Amniotic stem cell (primary cell): ENCODE measurements around the gene PRDX2.

Experiments used
- DNase-seq: peaks from one replicate; lab custom pipeline; 2025; lab: John Stamatoyannopoulos, UW

Gene PRDX2

GRCh38 chr19:12752056-12752781 is 49.4 kb downstream of the PRDX2 start:
- no peak for DNase-seq

- DNase-seq, result no peak
Observed at GRCh38 chr19:12751635-12752034, 50.0 kb downstream of the PRDX2 start, which contains the start of gene BEST2. BEST2 (plus strand) TSS chr19:12751791; CDS start chr19:12752593, 802 bp downstream.

DNA sequence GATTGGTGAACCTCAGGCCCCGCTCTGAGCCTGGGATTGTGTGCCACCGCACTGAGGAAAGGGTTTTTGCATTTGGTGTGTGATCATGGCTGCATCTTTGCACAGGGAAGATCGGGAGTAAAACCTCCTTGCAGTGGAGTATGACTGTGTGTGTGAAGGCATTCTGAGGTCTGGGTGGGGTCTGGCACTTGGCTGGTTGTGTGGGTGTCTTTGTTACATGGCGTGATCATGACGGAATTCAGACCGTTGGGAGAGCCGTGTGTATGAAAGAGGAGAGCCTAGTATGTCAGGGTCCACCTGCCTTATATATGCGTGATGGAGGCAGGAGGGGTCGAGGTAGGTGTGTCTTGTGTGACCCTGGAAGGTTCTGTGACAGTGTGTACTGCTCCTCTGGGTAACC is 50.7 kb downstream of the PRDX2 start:
- no peak for DNase-seq

DNA sequence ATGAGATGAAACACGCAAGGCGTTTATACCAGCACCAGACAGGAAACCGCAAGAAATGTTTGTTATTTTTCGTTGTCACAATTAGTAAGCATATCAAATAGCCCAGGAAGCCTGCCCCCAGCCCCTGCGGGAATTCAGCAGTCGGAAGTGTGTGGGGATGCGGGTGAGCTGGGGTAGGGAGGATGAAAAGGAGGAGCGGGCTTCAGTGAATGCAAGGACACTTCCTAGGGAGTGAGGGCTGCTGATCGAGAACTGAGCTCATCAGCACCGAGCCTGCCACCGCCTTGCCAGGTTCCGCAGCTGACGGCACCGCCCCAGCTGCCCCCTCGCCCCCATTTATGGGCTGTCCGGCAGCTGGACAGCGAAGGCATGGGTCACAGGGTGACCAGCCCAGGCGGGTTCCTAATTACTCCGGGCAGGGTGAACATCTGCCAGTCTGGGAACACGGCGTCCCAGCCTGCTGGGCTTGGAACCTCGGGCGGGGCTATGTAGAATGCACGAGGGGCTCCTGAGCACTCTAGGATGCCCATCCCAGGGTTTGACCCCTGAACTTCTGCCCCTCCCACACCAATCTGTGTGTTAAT is 51.6 kb downstream of the PRDX2 start:
- DNase-seq, result no peak

DNA sequence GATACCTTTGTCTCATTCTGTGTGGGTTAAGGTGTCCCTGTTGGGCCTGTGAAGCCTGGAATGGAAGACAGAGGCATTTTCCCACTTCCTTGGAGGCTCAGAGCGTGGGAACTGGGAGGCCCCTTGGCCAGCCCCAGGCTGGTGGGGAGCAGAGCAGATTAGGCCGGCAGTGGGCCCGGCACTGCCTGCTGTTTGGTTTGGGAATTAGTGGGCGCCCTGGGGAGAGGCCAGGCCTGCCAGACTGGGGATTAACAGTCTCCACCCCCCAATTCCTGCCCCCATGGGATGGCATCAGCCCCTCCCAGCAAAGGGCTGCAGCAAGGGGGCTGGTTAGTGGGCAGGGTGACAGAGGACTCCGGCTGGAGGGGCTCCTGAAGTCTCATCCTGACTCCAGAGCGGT is 53.1 kb downstream of the PRDX2 start:
- no peak for DNase-seq
